ENCODE data around the gene HNRNPA3. TPM values are rescaled to one million over a fixed set of nuclear protein-coding genes. Genes with fewer than 3 reads are reported as not detected.
A peak's percentile ranks its signal among the peaks of the same experiment; 100 is the strongest.
"Not testable (repeated sequence)": the region's sequence is repeated elsewhere in the genome, so short reads cannot be mapped to it uniquely, and the experiment has no call there.

Gene HNRNPA3
- total RNA-seq: 100 to 1,000 TPM; 107 to 177 TPM
- long read RNA-seq, full-length matches to known transcripts: 35 of 70 reads
- long read RNA-seq, partial matches to known transcripts: 15 of 70 reads
- long read RNA-seq, other reads (novel, unspliced or antisense): 20 of 70 reads

GRCh38 chr2:177212106-177212890, at the start of gene HNRNPA3:
Gene HNRNPA3 (plus strand): TSS chr2:177212794. CDS start chr2:177212800, 6 bp downstream.
- peak; percentile 99 for DNase-seq
- intact Hi-C loops (cut with DNase I, micrococcal nuclease): loop anchor here in 1 of 2 donors (10.0 kb wide), 1 partner anchor 53 kb away; the partner anchor contains the start of gene NFE2L2
- peak; percentile 89 for ATAC-seq

- intact Hi-C loops (cut with DNase I, micrococcal nuclease): loop anchor here (2.0 to 10.0 kb wide), 5 partner anchors 101 to 251 kb away; partner anchors contain the start of gene NFE2L2 (in 1 of the 2)
- no peak for ATAC-seq
- no peak for DNase-seq
These were observed 48.5 kb upstream of the HNRNPA3 start for GRCh38 chr2:177164131-177164530.

- intact Hi-C loops (cut with DNase I, micrococcal nuclease): loop anchor here (2.0 to 10.0 kb wide), 5 partner anchors 100 to 250 kb away; partner anchors contain the start of gene NFE2L2 (in 1 of the 2)
- ATAC-seq (peak; percentile 70), DNase-seq (peak; percentile 74 to 88)
These were observed 48.0 kb upstream of the HNRNPA3 start for GRCh38 chr2:177164584-177165052.

DNA sequence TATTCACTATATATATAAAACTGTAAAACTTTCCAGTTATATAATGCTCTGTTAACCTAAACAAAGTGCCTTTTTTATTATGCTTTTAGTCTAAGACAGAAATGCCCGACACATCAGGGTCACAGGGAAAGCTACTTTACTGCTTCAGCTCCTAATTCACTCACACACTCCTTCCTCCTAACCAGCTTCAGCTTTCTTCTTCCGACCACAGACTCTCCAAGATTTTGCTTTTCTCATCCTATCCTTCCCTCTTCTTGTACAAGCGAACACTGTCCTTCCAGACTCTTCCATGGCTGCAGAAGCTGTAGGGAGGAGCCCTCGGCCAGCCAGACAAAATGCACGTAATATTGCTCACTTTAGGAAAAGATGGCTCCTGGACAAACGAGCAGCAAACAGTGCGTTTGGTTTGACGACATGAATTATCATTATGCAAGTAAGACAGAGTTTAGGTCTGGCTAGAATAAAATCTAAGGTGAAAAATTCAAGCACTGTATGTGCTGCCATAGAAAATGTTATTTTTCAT, 47.5 kb upstream of the HNRNPA3 start:
- peak; percentile 56 for ATAC-seq
- peak in 1 of 2 donors; percentile 36 for DNase-seq
- intact Hi-C loops (cut with DNase I, micrococcal nuclease): loop anchor here (2.0 to 10.0 kb wide), 5 partner anchors 100 to 250 kb away; partner anchors contain the start of gene NFE2L2 (in 1 of the 2)

DNA sequence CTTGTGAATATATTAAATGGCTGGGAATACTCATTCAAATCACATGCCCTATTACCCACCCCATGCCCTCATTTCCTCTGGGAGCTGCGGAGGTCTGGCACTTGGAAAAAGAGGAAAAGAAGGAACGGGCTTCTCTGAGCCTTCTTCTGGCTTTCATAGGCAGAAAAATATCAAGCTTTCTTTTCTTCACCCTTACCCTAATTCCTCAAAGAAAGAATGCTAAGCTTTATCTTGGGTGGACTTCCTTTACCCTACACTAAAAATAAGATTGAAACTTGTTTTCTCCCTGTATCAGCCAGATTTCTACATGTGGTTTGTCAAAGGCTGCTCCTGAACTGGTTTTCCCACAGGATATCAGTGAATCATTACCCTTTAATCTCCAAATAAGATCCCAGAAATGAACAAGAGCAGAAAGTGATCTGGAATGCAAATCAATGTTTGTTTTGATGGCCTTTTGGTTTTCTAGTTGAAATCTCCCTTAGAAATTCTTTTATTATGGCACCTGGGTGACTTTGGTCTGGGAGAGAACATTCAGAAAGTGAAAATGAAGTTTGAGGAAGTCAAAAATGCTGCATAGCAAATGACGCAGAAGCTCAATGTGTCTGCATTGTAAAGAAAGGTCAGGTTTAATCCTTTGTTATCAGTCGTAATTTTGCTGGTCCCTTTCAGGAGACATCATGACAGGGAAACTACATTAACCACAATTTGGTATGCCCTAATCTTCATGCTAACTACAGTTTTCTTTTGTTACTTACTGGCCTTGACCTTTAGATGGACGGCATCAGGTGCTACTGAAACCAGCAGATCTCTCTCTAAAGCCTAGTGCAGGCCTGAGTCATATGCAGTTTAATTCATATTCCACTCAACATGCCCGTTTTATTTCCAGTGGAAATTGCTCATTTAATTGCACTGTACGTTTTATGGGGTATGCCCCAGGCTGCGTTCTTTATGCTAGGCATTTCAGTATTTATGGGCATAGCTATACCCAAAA, 46.6 kb upstream of the HNRNPA3 start:
- intact Hi-C loops (cut with DNase I, micrococcal nuclease): loop anchor here (2.0 to 10.0 kb wide), 5 partner anchors 99 to 249 kb away; partner anchors contain the start of gene NFE2L2 (in 1 of the 2)
- ATAC-seq (peak; percentile 73), DNase-seq (no peak)

- no peak for DNase-seq
- intact Hi-C loops (cut with DNase I, micrococcal nuclease): loop anchor here (10.0 kb wide), 4 partner anchors 95 to 245 kb away; partner anchors contain the start of gene NFE2L2 (in 1 of the 2)
- no peak for ATAC-seq
These were observed 42.6 kb upstream of the HNRNPA3 start for GRCh38 chr2:177169810-177170514.

DNA sequence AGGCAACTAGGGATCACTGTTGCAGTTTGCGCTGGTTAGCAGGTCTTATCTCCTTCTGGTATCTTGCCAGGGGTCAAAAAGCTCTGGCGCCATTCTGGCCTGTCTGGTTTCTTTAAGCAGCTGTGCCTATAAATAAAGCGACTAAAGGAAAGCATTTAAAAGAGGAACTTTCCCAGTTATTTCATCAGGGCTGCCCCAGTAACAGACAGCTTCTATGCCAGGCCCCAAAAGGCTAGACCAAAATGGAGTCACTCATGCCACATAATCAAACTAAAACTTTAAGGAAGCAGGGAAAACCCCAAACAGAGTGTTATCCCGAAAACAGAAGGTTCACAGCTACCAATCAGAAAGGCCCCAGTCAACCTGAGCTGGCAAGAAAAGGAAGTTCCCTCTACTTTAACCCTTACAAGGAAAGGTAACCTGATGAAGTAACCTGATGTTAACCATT, 41.2 kb upstream of the HNRNPA3 start:
- intact Hi-C loops (cut with DNase I, micrococcal nuclease): no loop called here
- DNase-seq (no peak), ATAC-seq (peak; percentile 56)

DNA sequence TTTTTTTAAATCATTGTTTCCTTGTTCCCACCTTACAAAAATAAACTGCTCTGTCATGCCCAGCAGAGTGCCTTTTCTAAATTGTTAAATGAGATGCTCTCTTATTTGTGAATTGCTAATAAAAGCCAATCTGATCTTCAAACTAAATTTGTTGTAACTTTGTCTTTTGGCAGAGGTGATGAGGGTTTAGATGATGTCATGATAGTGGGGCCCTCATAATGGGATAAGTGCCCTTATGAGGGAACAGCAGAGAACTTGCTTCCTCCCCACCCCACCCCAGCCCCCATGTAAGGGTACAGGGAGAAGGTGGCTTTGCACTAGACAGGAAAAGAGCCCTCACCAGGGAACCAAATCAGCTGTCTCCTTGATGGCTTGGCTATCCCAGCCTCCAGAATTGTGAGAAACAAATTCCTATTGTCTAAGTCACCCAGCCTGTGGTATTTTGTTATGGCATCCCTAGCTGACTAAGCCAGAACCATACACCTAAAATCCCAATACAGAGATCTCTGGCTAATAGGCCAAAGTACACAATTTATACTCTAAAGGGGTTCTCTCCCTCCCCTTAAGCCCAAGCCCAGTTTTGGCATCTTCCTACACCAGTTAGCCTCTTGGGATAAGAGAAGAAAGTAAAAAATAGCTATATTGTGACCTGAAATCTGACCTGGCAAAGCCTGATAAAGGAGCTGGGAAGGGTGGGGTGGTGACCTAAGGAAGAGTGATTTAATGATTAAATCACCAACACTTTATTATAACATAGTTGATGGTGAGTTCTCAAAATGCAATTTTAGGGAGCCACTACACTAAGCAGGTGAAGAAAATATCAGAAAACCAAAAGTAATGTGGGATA, 40.3 kb upstream of the HNRNPA3 start:
- intact Hi-C loops (cut with DNase I, micrococcal nuclease): no loop called here
- ATAC-seq: no peak
- DNase-seq: no peak

DNA sequence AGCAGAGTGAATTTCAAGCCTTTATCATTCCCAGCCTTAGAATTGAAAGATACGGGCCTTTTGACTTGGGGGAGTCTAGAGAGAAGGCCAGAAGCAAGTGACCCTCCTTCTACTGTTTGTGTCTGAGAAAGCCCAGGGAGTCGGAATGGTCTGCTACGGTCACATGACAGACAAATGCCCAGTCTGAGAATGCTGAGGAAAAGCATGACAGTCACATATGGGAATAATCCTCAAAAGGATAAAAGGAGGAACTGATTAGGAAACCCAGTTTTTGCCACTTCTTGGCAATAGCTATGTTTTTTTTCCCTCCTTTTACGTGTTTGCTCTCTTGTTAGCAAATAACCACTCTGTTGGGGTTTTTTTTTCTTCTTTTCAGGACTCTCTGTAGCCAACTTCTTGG, 38.1 kb upstream of the HNRNPA3 start:
- intact Hi-C loops (cut with DNase I, micrococcal nuclease): no loop called here
- ATAC-seq (no peak), DNase-seq (no peak)

- DNase-seq (no peak), ATAC-seq (no peak)
- intact Hi-C loops (cut with DNase I, micrococcal nuclease): no loop called here
These were observed 36.5 kb upstream of the HNRNPA3 start for GRCh38 chr2:177175917-177176668.

DNA sequence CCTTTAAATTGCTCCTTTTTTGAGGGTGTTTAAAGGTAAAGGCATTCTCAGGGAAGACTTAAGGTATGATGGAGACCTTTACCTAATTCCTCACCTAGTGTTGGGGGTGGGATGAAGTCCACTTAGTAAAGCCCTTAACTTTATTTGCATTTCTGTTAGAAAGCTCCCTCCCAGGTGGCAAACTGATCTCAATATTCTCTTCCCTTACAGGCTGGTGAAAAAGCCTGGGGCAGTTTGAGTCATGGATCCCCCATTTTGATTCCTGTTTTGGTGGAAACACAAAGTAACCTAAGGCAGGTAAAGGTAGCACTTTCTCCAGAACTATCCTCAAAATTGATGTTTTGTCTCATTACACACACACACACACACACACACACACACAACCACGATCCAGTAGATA, 33.8 kb upstream of the HNRNPA3 start:
- intact Hi-C loops (cut with DNase I, micrococcal nuclease): no loop called here
- no peak for ATAC-seq
- no peak for DNase-seq

DNA sequence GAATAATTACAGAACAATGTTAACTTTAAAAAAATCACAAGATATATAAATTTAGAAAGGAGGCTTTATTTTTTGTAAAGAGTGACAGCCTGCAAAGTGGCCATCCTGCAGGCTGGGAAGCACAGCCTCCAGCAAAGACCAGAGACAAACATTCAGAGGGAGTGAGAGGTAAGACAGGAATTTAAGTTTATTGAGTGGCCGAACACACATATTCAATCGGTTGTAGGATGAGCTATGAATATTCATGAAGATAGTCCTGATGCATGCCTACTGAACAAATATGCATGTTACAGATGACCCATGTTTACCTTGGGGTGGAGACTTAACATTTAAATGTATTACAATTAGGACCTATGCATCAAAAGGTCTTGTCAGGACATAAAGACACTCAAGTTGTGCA, 33.4 kb upstream of the HNRNPA3 start:
- ATAC-seq (no peak), DNase-seq (no peak)
- intact Hi-C loops (cut with DNase I, micrococcal nuclease): no loop called here

DNA sequence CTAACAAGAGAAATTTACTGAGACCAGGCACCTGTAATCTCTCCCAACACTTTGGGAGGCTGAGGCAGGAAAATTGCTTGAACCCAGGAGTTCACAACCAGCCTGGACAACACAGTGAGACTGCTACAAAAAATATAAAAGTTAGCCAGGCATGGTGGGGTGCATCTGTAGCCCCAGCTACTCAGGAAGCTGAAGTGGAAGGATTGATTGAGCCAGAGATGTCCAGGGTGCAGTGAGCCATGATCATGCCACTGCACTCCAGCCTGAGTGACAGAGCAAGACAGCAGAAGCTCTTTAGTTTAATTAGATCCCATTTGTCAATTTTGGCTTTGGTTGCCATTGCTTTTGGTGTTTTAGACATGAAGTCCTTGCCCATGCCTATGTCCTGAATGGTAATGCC, 32.9 kb upstream of the HNRNPA3 start:
- DNase-seq; intact Hi-C loops (cut with DNase I, micrococcal nuclease); ATAC-seq: not testable (repeated sequence)

DNA sequence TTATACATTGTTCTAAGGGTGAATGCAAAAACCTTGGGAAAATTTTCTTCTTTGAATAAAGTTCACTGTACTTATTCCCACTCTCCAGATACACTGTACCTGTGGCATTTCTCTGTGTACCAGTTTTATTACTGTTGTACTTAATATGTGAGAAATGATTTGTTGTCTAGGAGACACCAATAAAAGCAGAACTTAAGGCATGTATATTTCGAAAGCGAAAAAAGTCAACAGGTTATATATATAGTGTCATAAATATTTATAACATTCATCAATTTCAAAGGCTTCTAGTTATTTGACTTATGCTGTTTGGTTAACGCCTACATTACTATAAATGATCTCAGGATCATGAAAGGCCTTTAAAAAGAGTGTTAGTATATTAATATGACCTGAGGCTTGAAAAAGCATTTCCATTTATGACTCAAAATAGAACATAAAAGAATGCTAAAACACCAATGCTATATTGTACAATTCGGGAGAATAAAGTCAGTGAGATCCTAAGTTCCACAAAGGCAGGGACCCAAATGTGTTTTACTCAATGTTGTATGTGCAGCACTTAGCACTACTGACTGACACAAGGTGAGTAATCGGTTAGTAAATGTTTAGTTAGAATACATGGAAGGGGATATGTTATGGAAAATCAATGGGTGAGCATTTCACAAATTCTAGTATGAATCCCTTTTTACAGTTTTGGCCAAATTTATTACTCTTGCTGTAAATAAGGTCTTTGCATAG, 32.2 kb upstream of the HNRNPA3 start:
- peak; percentile 22 for ATAC-seq
- intact Hi-C loops (cut with DNase I, micrococcal nuclease): no loop called here
- no peak for DNase-seq

DNA sequence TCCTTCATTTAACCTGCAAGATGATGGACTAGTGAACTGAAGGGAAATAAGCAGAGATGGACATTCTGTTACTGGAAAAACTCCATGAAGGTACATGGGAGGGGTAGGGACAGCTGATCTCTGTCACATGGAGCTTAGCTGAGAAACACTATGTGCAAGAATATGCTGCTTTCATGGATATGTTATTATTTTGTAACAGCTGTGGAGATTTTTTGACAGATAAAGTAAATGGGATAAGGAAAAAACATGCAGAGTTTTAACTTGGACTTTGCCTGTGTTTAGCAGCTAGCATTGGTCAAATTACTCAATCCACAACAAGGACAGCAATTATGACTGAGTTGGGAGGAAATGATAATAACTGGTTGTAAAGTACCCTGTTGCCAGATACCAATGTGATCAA, 28.7 kb upstream of the HNRNPA3 start:
- intact Hi-C loops (cut with DNase I, micrococcal nuclease): no loop called here
- DNase-seq: no peak
- peak; percentile 31 for ATAC-seq

DNA sequence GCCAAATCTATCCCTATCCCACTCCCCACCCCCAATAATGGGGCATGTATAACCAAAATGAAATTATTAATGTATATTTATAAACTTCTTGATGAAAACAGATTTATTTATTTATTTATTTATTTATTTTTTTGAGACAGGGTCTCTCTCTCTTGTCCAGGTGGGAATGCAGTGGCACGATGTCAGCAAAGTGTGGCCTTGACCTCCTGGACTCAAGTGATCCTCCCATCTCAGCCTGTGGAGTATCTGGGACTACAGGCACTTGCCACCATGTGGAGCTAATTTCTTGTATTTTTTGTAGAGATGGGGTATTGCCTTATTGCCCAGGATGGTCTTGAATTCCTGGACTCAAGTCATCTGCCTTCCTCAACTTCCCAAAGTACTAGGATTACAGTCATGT, 28.0 kb upstream of the HNRNPA3 start:
- no peak for DNase-seq
- intact Hi-C loops (cut with DNase I, micrococcal nuclease): no loop called here
- no peak for ATAC-seq

All from left colon (tissue), 2 donors.